ENCODE data around the gene AFMID. TPM values are rescaled to one million over a fixed set of nuclear protein-coding genes. Genes with fewer than 3 reads are reported as not detected.

AFMID gene
- total and polyA plus RNA-seq, 9 of the 15 experiments (the other 6 are each of a cell fraction or from before 2014, with no cell fraction given) = 62.1 to 188 (median 74.4) TPM

DNA sequence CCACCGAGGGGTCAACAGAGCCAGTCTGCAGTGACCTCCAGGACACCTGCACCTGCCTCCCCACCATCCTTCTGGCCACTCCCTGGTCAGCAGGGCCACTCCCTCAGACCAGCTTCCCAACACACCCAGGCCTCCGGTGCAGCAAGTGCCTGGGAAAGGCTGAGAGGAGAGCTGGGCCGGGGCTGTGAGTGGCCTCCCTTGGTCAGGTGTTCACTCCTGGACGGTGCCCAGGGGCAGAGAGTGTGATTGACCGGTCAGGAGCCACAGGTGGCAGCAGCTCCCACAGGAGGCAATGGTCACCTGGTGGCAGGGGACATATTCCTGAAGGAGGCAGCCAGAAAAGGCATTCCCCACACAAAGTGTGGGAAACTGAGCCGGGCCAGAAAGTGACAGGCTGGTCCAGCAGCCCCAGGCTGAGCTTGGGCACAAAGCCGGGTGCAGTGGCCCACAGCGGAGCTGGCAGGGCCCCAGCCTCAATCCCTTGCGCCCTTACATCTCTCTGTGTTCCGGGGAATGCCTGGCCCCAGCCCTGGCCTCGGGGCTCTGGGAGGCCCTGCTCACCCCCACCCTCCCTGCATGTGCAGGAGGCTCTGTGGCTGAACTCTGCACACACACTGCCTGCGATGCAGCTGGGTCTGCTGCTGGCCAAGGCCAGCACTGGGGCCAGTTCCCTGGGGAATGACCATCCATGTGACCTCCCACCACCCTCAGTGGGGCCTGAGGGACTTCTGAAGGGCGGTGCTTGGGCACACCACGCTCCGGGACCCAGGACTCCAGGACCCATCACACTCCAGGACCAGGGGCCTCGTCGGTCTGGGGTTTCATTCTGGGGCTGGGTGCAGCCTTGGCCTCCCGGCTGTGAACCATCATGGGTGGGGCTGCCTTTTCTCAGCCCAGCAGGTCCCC, 42.2 kb upstream of the AFMID start (continued):
- TF ChIP-seq, protein P1, sequence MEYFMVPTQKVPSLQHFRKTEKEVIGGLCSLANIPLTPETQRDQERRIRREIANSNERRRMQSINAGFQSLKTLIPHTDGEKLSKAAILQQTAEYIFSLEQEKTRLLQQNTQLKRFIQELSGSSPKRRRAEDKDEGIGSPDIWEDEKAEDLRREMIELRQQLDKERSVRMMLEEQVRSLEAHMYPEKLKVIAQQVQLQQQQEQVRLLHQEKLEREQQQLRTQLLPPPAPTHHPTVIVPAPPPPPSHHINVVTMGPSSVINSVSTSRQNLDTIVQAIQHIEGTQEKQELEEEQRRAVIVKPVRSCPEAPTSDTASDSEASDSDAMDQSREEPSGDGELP (CRISPR knock-in tag; IDR thresholded peaks at IDR 0.05; ENCODE audit: borderline replicate concordance) = 0 out of 2 replicates have a peak, but pooled peaks have one; percentile 64
- TF ChIP-seq HMGN3 (IDR thresholded peaks at IDR 0.05; ENCODE audit: borderline replicate concordance, extremely low read depth, insufficient read length, low read depth, low read length) (peak; percentile 27), FIP1L1 (IDR thresholded peaks at IDR 0.05; ENCODE audit: low read depth, low read length, poor library complexity, severe bottlenecking) (no peak), CC2D1A (IDR thresholded peaks at IDR 0.05) (no peak), PHB (CRISPR knock-in tag; IDR thresholded peaks at IDR 0.05) (no peak), ZC3H11A (IDR thresholded peaks at IDR 0.05; ENCODE audit: low read depth, low read length) (no peak), GATAD2B (IDR thresholded peaks at IDR 0.05; ENCODE audit: borderline replicate concordance) (no peak), ZFP36 (IDR thresholded peaks at IDR 0.05; ENCODE audit: low read depth, low read length, partially characterized antibody) (no peak), ETV1 (tag; conservative IDR thresholded peaks at IDR 0.05; ENCODE audit: low read depth) (no peak), ZNF780A (CRISPR knock-in tag; IDR thresholded peaks at IDR 0.05) (no peak), DPF2 (IDR thresholded peaks at IDR 0.05) (no peak), RBM17 (IDR thresholded peaks at IDR 0.05; ENCODE audit: borderline replicate concordance, low read depth, low read length) (no peak), CXXC5 (CRISPR knock-in tag; IDR thresholded peaks at IDR 0.05) (0 out of 2 replicates have a peak, but pooled peaks have one; percentile 2), EHMT2 (IDR thresholded peaks at IDR 0.05) (no peak), MYBL2 (IDR thresholded peaks at IDR 0.05; ENCODE audit: low read depth) (no peak), MYBL2 (CRISPR knock-in tag; IDR thresholded peaks at IDR 0.05; ENCODE audit: borderline replicate concordance) (no peak), HDAC8 (tag; IDR thresholded peaks at IDR 0.05) (no peak)
- TF ChIP-seq, protein P2, sequence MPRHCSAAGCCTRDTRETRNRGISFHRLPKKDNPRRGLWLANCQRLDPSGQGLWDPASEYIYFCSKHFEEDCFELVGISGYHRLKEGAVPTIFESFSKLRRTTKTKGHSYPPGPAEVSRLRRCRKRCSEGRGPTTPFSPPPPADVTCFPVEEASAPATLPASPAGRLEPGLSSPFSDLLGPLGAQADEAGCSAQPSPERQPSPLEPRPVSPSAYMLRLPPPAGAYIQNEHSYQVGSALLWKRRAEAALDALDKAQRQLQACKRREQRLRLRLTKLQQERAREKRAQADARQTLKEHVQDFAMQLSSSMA (CRISPR knock-in tag; IDR thresholded peaks at IDR 0.05) = no peak
- TF ChIP-seq, protein P3, sequence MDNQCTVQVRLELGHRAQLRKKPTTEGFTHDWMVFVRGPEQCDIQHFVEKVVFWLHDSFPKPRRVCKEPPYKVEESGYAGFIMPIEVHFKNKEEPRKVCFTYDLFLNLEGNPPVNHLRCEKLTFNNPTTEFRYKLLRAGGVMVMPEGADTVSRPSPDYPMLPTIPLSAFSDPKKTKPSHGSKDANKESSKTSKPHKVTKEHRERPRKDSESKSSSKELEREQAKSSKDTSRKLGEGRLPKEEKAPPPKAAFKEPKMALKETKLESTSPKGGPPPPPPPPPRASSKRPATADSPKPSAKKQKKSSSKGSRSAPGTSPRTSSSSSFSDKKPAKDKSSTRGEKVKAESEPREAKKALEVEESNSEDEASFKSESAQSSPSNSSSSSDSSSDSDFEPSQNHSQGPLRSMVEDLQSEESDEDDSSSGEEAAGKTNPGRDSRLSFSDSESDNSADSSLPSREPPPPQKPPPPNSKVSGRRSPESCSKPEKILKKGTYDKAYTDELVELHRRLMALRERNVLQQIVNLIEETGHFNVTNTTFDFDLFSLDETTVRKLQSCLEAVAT (IDR thresholded peaks at IDR 0.05) = no peak
- TF ChIP-seq, protein P4, sequence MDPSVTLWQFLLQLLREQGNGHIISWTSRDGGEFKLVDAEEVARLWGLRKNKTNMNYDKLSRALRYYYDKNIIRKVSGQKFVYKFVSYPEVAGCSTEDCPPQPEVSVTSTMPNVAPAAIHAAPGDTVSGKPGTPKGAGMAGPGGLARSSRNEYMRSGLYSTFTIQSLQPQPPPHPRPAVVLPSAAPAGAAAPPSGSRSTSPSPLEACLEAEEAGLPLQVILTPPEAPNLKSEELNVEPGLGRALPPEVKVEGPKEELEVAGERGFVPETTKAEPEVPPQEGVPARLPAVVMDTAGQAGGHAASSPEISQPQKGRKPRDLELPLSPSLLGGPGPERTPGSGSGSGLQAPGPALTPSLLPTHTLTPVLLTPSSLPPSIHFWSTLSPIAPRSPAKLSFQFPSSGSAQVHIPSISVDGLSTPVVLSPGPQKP (CRISPR knock-in tag; IDR thresholded peaks at IDR 0.05) = no peak
- TF ChIP-seq, protein P5, sequence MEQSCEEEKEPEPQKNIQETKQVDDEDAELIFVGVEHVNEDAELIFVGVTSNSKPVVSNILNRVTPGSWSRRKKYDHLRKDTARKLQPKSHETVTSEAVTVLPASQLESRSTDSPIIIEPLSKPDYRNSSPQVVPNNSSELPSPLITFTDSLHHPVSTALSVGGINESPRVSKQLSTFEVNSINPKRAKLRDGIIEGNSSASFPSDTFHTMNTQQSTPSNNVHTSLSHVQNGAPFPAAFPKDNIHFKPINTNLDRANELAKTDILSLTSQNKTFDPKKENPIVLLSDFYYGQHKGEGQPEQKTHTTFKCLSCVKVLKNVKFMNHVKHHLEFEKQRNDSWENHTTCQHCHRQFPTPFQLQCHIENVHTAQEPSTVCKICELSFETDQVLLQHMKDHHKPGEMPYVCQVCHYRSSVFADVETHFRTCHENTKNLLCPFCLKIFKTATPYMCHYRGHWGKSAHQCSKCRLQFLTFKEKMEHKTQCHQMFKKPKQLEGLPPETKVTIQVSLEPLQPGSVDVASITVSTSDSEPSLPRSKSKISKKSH (CRISPR knock-in tag; IDR thresholded peaks at IDR 0.05) = no peak
